Kidney epithelial cell (primary cell): ENCODE measurements around the gene MKLN1. TPM values are rescaled to one million over a fixed set of nuclear protein-coding genes. Genes with fewer than 3 reads are reported as not detected.

Experiments used
- DNase-seq: peaks from one replicate; pipeline ENCODE4 v3.0.0-alpha.2; 2010; ENCODE audit warnings: low read depth
- H3K27me3 ChIP-seq: 2 replicates; pipeline ENCODE4 v1.6.0; 2011; ENCODE audit warnings: low read length; ENCODE audit not compliant: control insufficient read depth, insufficient read depth
- H3K36me3 ChIP-seq: 2 replicates; pipeline ENCODE4 v1.5.1; 2011; ENCODE audit warnings: low read length; ENCODE audit not compliant: control insufficient read depth, insufficient read depth
- H3K4me3 ChIP-seq: 2 replicates; pipeline ENCODE4 v1.5.1; 2011; ENCODE audit warnings: low read depth, mild to moderate bottlenecking, control low read depth, low read length
- total RNA-seq: library from RNA; depleted of rRNA; stranded (reverse); fragments of >200 nt; gene quantifications from 2 replicates; pipeline ENCODE4 v1.2.3, GENCODE V29; 2015
- TF ChIP-seq, protein P1 (sequence below): IDR thresholded peaks from 2 replicates; pipeline ENCODE4 v1.5.1; 2011; ENCODE audit warnings: mild to moderate bottlenecking, moderate library complexity, low read length, control low read depth, inconsistent platforms; ENCODE audit not compliant: insufficient read depth, poor library complexity, severe bottlenecking

The MKLN1 gene
- total RNA-seq: 18.8 and 20.1 TPM in 2 replicates

DNA sequence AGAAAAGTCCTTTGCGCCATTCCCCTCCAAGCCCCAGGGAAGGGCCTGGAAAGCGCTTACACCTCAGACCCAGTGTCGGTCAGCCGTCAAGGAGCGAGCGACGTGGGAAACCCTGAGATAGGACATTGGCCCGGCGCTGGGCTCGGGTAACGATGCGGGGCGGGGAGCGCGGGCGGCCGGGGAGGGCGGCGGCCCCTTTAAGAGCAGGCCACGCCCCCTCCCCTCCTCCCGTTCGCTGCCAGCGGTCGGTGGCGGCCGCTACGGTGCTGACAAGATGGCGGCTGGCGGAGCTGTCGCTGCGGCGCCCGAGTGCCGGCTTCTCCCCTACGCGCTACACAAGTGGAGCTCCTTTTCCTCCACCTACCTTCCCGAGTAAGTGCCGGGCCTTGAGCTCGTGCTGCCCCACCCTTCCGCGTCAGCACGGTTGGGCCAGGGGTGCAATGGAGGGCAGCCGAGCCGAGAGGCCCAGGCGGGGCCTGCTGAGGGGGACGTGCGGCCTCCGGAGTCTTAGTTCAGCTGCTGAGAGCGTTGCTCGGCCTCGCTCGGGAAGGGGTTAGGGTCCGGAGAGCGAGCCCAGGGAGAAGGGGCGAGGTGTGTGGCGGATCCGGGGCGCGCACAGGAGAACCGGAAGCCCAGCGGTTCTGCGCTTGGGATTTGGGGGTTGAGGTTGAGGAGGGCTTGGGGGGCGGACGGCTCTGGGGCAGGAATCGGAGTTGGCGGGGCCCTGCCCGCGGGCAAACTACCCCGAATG lies at the start of gene MKLN1:
MKLN1 (plus strand) TSS at position 251 of the 751 bp plus-strand sequence; CDS start at position 275, 24 bp downstream.
- DNase-seq: peak; percentile 38
- TF ChIP-seq, protein P1, sequence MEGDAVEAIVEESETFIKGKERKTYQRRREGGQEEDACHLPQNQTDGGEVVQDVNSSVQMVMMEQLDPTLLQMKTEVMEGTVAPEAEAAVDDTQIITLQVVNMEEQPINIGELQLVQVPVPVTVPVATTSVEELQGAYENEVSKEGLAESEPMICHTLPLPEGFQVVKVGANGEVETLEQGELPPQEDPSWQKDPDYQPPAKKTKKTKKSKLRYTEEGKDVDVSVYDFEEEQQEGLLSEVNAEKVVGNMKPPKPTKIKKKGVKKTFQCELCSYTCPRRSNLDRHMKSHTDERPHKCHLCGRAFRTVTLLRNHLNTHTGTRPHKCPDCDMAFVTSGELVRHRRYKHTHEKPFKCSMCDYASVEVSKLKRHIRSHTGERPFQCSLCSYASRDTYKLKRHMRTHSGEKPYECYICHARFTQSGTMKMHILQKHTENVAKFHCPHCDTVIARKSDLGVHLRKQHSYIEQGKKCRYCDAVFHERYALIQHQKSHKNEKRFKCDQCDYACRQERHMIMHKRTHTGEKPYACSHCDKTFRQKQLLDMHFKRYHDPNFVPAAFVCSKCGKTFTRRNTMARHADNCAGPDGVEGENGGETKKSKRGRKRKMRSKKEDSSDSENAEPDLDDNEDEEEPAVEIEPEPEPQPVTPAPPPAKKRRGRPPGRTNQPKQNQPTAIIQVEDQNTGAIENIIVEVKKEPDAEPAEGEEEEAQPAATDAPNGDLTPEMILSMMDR: no peak

DNA sequence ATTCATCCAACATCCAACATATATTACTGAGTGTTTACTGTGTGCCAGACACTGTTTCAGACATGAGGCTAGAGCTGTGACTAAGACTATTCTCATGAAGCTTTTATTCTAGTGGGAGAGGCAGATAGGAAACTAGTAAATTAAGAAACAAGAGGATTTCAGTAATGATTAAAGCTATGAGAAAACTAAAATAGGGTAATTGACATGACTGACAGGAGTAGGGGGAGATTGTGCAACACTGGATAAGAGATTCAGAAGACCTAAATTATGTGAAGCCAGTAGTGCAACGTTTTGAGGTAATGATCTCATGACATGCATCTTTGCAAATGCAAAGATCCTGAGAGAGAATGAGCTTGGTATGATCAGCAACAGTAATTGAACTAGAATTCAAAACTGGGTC lies 48.6 kb upstream of the MKLN1 start:
- no peaks in the 10 kb centered on the region for H3K27me3 ChIP-seq
- DNase-seq: no peak
- TF ChIP-seq, protein P1: no peak
- H3K36me3 ChIP-seq: no peaks in the 10 kb centered on the region
- no peak overlapping the region for H3K4me3 ChIP-seq

More for the DNA sequence above, at the start of gene MKLN1:
- Histone ChIP-seq H3K27me3 (no peaks in the 10 kb centered on the region), H3K36me3 (no peaks in the 10 kb centered on the region), H3K4me3 (peak within 1 kb of the TSS; percentile 95)

DNA sequence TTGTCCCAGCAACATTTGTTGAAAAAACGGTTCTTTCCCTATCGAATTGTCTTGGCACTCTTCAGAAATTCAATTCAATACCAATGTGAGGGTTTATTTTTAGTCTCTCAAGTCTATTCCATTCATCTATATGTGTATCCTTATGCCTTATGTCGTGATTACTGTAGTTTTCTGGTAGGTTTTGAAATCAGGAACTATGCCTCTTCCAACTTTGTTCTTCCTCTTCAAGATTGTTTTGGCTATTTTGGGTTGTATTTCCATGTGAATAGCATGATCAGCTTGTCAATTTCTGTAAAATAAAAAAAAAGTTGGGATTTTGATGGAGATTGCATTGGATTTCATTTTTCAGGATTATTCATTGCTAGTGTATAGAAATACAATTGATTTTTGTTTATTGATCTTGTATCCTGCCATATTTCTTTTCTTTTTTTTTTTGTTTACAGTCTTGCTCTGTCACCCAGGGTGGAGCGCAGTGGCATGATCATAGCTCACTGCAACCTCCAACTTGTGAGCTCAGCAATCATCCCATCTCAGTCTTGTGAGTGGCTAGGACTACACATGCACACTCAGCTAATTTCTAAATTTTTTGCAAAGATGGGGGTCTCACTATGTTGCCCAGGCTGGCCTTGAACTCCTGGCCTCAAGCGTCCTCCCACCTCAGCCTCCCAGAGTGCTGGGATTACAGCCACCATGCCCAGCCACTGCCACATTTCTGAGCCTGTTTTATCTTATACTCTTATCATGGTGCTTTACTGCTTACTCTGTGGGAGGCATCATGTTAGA lies 46.2 kb upstream of the MKLN1 start:
- TF ChIP-seq, protein P1: no peak
- Histone ChIP-seq H3K27me3 (no peaks in the 10 kb centered on the region), H3K4me3 (no peak overlapping the region), H3K36me3 (no peaks in the 10 kb centered on the region)
- no peak for DNase-seq

DNA sequence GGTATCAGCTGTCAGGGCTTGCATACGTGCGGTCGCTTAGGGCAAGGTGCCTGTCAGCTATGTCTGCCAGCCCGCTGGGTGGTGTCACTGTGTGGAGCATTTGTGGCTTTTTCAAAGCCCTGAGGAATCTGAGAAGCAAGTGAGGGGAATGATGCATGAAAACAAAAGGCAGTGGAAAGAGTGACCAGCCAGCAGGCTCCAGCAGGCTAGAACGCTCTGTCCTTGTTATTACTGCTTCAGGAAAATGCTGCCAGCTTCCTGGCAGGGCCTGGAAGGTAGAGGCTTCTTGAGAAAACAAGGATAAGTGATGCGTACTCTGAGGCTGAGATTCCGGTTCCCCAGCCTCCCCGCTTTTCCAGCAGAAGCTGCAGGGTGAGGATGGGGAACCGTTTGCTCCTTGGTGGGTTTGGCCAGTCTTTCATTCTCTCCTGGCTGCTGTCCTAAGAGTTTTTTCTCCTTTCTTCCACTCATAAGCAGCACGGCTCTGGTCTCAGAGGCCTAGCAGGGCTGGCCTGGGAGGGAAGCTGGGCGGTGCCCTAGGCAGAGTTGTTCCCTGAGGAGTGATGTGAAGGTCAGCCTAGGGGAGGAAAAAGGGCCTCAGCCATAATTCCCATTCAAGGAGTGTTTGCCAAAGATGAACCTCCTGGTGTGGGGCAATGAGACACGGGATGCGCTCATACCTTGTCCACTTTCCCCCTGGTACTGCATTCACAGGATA lies 42.8 kb upstream of the MKLN1 start:
- H3K27me3 ChIP-seq: no peaks in the 10 kb centered on the region
- TF ChIP-seq, protein P1: no peak
- H3K4me3 ChIP-seq: no peak overlapping the region
- no peaks in the 10 kb centered on the region for H3K36me3 ChIP-seq
- peak; percentile 62 for DNase-seq

DNA sequence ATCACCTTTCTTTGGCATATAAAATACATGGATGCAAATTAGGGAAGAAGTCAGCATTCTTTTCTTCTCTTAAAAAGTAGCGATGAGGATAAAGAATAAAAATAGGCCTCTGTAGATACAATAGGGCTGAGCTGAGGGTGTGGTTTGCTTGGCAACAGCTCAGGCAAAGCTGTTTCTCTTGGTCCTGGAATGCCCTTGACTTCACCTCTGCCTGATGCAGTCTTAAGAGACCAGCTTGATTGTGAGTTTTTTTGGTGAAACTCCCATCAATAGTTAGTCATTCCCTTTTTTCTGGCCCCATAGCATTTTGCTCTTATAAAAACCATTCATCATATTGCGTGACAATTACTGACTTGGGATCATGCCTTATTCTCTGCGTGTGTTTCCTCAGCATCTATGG lies 42.1 kb upstream of the MKLN1 start:
- no peaks in the 10 kb centered on the region for H3K36me3 ChIP-seq
- TF ChIP-seq, protein P1: no peak
- H3K4me3 ChIP-seq: no peak overlapping the region
- H3K27me3 ChIP-seq: no peaks in the 10 kb centered on the region
- no peak for DNase-seq
